ENCODE data around the gene GNG3. TPM values are rescaled to one million over a fixed set of nuclear protein-coding genes. Genes with fewer than 3 reads are reported as not detected.

The GNG3 gene
- total and polyA plus RNA-seq, 2 experiments from 2014 or later, result 2.1 to 7.2 TPM

- peak overlapping the region; percentile 98; the same call in 1 of the 2 replicates for H3K27ac ChIP-seq (ENCODE audit: low read depth)
- Mint-ChIP-seq H3K4me3 (peak overlapping the region; percentile 92), H3K27ac (peak overlapping the region; percentile 97), H3K36me3 (ENCODE audit: low read depth) (peaks cover 47% of the 10 kb centered on the region), H3K4me1 (peaks cover 47% of the 10 kb centered on the region), H3K27me3 (ENCODE audit: insufficient read depth, low read depth, poor library complexity) (peaks cover 27% of the 10 kb centered on the region), H3K9me3 (no peaks in the 10 kb centered on the region)
- H3F3A ChIP-seq (replicated peaks; ENCODE audit: low read depth), result peaks cover 68% of the 10 kb centered on the region
- H3K27me3 ChIP-seq (ENCODE audit: insufficient read depth), result no peaks in the 10 kb centered on the region
- H3K36me3 ChIP-seq (ENCODE audit: insufficient read depth), result peaks cover 27% of the 10 kb centered on the region
- peaks cover 9% of the 10 kb centered on the region for H3K79me2 ChIP-seq (replicated peaks; ENCODE audit: insufficient read depth)
- peak overlapping the region; percentile 82 for H3K4me3 ChIP-seq
- H3K9me2 ChIP-seq (ENCODE audit: insufficient read depth), result no peaks in the 10 kb centered on the region
- peak overlapping the region; percentile 93 for H2AFZ ChIP-seq
- ATAC-seq (peak; percentile 14), DNase-seq (ENCODE audit: low spot score) (peak; percentile 56)
- H3K4me2 ChIP-seq, result peak overlapping the region; percentile 95
- H3K4me1 ChIP-seq (ENCODE audit: insufficient read depth), result peaks cover 31% of the 10 kb centered on the region
- TF ChIP-seq CREB1 (CRISPR knock-in tag; IDR thresholded peaks at IDR 0.05; ENCODE audit: low read depth), result no peak
- no peak for TF ChIP-seq POLR2AphosphoS5 (IDR thresholded peaks at IDR 0.05; ENCODE audit: low read depth)
- TF ChIP-seq ETS1 (IDR thresholded peaks at IDR 0.05), result no peak
- no peaks in the 10 kb centered on the region; the same call in 1 of the 2 replicates for H4K20me1 ChIP-seq (replicated peaks; ENCODE audit: insufficient read depth)
These were observed 1.3 kb downstream of the GNG3 start for GRCh38 chr11:62708793-62709192.

GRCh38 chr11:62709247-62710000 is 1.9 kb downstream of the GNG3 start:
- DNase-seq (ENCODE audit: low spot score), result peak; percentile 100
- ATAC-seq, result peak; percentile 54

More at GRCh38 chr11:62709247-62710000, 1.9 kb downstream of the GNG3 start:
- H3K36me3 Mint-ChIP-seq (ENCODE audit: low read depth), result peaks cover 51% of the 10 kb centered on the region
- H3K9me3 Mint-ChIP-seq, result no peaks in the 10 kb centered on the region
- H3K27ac ChIP-seq (ENCODE audit: low read depth), result peak overlapping the region; percentile 100
- H2AFZ ChIP-seq, result peak overlapping the region; percentile 93
- peak overlapping the region; percentile 99 for H3K27ac Mint-ChIP-seq
- peaks cover 8% of the 10 kb centered on the region for H3K79me2 ChIP-seq (replicated peaks; ENCODE audit: insufficient read depth)
- no peaks in the 10 kb centered on the region; the same call in none of the 2 replicates for H4K20me1 ChIP-seq (replicated peaks; ENCODE audit: insufficient read depth)
- H3K27me3 ChIP-seq (ENCODE audit: insufficient read depth), result no peaks in the 10 kb centered on the region
- H3K27me3 Mint-ChIP-seq (ENCODE audit: insufficient read depth, low read depth, poor library complexity), result peaks cover 27% of the 10 kb centered on the region
- peak overlapping the region; percentile 95 for H3K4me2 ChIP-seq
- H3K4me1 Mint-ChIP-seq, result peaks cover 52% of the 10 kb centered on the region
- peaks cover 67% of the 10 kb centered on the region for H3F3A ChIP-seq (replicated peaks; ENCODE audit: low read depth)
- peak overlapping the region; percentile 92 for H3K4me3 Mint-ChIP-seq
- H3K4me3 ChIP-seq, result peak overlapping the region; percentile 82
- H3K9me2 ChIP-seq (ENCODE audit: insufficient read depth), result no peaks in the 10 kb centered on the region
- TF ChIP-seq CTCF (conservative IDR thresholded peaks at IDR 0.05; ENCODE audit: low read depth in 2 of 2) (no peak), STAT1 (IDR thresholded peaks at IDR 0.05; ENCODE audit: unreplicated experiment) (no peak), JUNB (IDR thresholded peaks at IDR 0.05; ENCODE audit: unreplicated experiment) (no peak), EZH2phosphoT487 (IDR thresholded peaks at IDR 0.05; ENCODE audit: unreplicated experiment) (no peak), ZNF114 (CRISPR knock-in tag; IDR thresholded peaks at IDR 0.05) (peak; percentile 95), REST (IDR thresholded peaks at IDR 0.05; ENCODE audit: unreplicated experiment) (peak; percentile 18), EZH2 (IDR thresholded peaks at IDR 0.05; ENCODE audit: low read depth, unreplicated experiment) (no peak), POLR2AphosphoS5 (IDR thresholded peaks at IDR 0.05; ENCODE audit: low read depth) (peak; percentile 66), ETS1 (IDR thresholded peaks at IDR 0.05) (peak; percentile 89), NANOG (IDR thresholded peaks at IDR 0.05; ENCODE audit: borderline replicate concordance) (no peak), CREB1 (CRISPR knock-in tag; IDR thresholded peaks at IDR 0.05; ENCODE audit: low read depth) (peak; percentile 83)
- H3K36me3 ChIP-seq (ENCODE audit: insufficient read depth), result peaks cover 31% of the 10 kb centered on the region
- peaks cover 31% of the 10 kb centered on the region for H3K4me1 ChIP-seq (ENCODE audit: insufficient read depth)

All from GM23338 (cell line).